Astrocyte of the spinal cord (primary cell): Measurements from ENCODE around the gene PRDM10.
"Not testable (repeated sequence)": the region's sequence is repeated elsewhere in the genome, so short reads cannot be mapped to it uniquely, and the experiment has no call there.

Experiments
- DNase-seq: peaks from one replicate; pipeline ENCODE4 v3.0.0; 2011; ENCODE audit warnings: low read depth, low spot score
- H3K4me3 ChIP-seq: 2 replicates; pipeline ENCODE4 v1.5.1; 2011; ENCODE audit warnings: low read depth, mild to moderate bottlenecking, low read length, moderate library complexity
- CTCF ChIP-seq: IDR thresholded peaks from 2 replicates; pipeline ENCODE4 v1.5.1; 2012; ENCODE audit warnings: low read depth, mild to moderate bottlenecking, low read length, inconsistent platforms
- in situ Hi-C: cut with HindIII; loops from 2 replicates; pipeline ENCODE4 v1.10.0; 2017; ENCODE audit warnings: low sequenced_read_pairs

Gene PRDM10

GRCh38 chr11:130031945-130032344, 29.3 kb upstream of the PRDM10 start:
- H3K4me3 ChIP-seq, result no peak overlapping the region
- in situ Hi-C loops, result no loop called here
- no peak for DNase-seq
- TF ChIP-seq CTCF, result no peak

- TF ChIP-seq CTCF, result no peak
- no peak overlapping the region for H3K4me3 ChIP-seq
- in situ Hi-C loops, result no loop called here
- DNase-seq, result no peak
Observed at GRCh38 chr11:130031056-130031455, 28.4 kb upstream of the PRDM10 start.

GRCh38 chr11:130029137-130029536, 26.5 kb upstream of the PRDM10 start:
- in situ Hi-C loops, result no loop called here
- no peak overlapping the region for H3K4me3 ChIP-seq
- DNase-seq, result no peak
- no peak for TF ChIP-seq CTCF

GRCh38 chr11:130025371-130025770, 22.7 kb upstream of the PRDM10 start:
- in situ Hi-C loops, result no loop called here
- no peak overlapping the region for H3K4me3 ChIP-seq
- no peak for TF ChIP-seq CTCF
- DNase-seq, result no peak

GRCh38 chr11:130024361-130024760, 21.7 kb upstream of the PRDM10 start:
- TF ChIP-seq CTCF, result no peak
- in situ Hi-C loops, result no loop called here
- no peak overlapping the region for H3K4me3 ChIP-seq
- DNase-seq, result no peak

GRCh38 chr11:130023204-130023603, 20.6 kb upstream of the PRDM10 start:
- DNase-seq, result peak; percentile 56
- H3K4me3 ChIP-seq, result no peak overlapping the region
- in situ Hi-C loops, result no loop called here
- no peak for TF ChIP-seq CTCF

GRCh38 chr11:130022799-130023198, 20.2 kb upstream of the PRDM10 start:
- TF ChIP-seq CTCF, result no peak
- DNase-seq, result no peak
- no peak overlapping the region for H3K4me3 ChIP-seq
- in situ Hi-C loops, result no loop called here

- not testable (repeated sequence) for DNase-seq
Observed at GRCh38 chr11:130021606-130022005, 19.0 kb upstream of the PRDM10 start.

More at GRCh38 chr11:130021606-130022005, 19.0 kb upstream of the PRDM10 start:
- in situ Hi-C loops, H3K4me3 ChIP-seq: not testable (repeated sequence)
